HG03097 (cell line): ENCODE data around the gene SPOCK1.
"Not testable (repeated sequence)": the region's sequence is repeated elsewhere in the genome, so short reads cannot be mapped to it uniquely, and the experiment has no call there.

Experiments
- ATAC-seq: cut with Tn5 transposase; IDR thresholded peaks from one replicate; pipeline ENCODE4 v1.9.1; 2021; ENCODE audit not compliant: unreplicated experiment, low FRiP score

SPOCK1 gene

DNA sequence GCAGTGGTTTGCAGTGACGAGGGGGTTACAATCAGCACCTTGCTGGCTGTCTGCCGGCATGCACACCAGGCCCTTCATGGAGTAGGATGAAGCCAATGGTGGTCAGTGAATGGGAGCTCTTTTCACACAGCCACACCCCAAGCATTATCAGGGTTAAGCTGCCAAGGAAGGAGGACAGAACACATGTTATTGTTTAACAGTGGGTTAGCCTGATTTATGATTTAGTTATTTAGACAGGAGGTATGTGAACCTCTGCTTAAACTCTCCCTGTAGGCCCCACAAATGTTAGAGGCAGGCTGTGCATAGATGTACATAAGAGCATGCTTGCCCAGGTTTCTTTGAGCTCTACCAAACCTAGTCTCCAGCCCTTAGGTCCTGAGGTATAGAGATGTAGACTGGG lies 262.9 kb downstream of the SPOCK1 start:
- ATAC-seq = no peak

- ATAC-seq = no peak
Measured at GRCh38 chr5:137234973-137235943, 263.9 kb downstream of the SPOCK1 start.

- no peak for ATAC-seq
Measured at GRCh38 chr5:137233726-137234125, 265.4 kb downstream of the SPOCK1 start.

DNA sequence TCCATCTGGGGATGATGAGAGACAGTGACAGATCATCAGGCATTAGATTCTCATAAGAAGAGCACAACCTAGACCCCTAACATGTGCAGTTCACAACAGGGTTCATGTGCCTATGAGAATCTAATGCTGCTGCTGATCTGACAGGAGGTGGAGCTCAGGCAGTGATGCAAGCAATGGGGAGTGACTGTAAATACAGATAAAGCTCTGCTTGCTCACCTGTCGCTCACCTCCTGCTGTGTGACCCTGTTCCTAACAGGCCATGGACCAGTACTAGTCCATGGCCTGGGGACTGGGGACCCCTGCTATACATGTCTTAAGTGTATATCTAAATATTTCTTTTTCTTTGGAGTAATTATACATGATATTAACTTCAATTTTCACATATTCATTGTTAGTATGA lies 265.8 kb downstream of the SPOCK1 start:
- not testable (repeated sequence) for ATAC-seq

- ATAC-seq = no peak
Measured at GRCh38 chr5:137231540-137231939, 267.6 kb downstream of the SPOCK1 start.

GRCh38 chr5:137228816-137229215 lies 270.3 kb downstream of the SPOCK1 start:
- no peak for ATAC-seq

GRCh38 chr5:137226081-137226480 lies 273.0 kb downstream of the SPOCK1 start:
- no peak for ATAC-seq

- no peak for ATAC-seq
Measured at GRCh38 chr5:137223324-137224295, 275.5 kb downstream of the SPOCK1 start.

DNA sequence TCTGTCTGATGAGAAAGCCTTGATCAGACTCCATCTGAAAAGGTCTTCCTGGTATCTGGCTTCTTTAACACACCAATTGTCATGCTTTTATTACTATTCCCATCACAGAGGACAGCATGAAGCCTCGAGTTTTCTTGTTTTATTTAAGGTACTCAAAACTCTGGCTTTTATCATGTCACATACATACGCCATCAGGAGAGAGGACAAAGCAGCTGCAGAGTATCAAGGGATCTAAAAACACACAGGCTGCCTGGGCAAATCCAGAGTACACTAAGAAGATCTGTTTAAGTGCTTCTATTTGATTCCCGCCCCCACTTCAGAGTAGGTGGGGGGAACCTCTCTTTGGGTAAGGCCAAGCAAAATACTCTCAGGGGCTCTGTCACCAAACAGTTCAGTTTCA lies 277.2 kb downstream of the SPOCK1 start:
- no peak for ATAC-seq

GRCh38 chr5:137220523-137220927 lies 278.6 kb downstream of the SPOCK1 start:
- ATAC-seq = no peak

DNA sequence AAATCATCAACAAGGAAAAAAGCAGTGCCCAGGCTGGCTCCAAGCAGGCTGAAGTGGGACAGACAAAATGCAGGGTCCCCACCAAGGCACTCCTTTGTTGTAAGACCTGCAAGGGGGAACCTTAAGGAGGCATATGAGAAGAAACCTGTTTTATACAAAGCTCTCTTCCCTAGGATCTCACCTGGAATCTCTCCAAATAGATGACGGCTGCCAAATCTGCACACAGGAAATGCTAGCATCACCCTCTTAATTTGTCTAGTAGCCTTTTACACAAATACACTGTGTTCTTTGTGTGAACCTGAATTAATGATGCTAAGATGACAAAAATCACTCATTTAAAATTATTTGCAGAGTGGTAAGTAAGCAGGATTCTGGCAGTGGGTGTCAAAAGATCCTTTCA lies 280.2 kb downstream of the SPOCK1 start:
- no peak for ATAC-seq

GRCh38 chr5:137218471-137218870 lies 280.7 kb downstream of the SPOCK1 start:
- no peak for ATAC-seq

DNA sequence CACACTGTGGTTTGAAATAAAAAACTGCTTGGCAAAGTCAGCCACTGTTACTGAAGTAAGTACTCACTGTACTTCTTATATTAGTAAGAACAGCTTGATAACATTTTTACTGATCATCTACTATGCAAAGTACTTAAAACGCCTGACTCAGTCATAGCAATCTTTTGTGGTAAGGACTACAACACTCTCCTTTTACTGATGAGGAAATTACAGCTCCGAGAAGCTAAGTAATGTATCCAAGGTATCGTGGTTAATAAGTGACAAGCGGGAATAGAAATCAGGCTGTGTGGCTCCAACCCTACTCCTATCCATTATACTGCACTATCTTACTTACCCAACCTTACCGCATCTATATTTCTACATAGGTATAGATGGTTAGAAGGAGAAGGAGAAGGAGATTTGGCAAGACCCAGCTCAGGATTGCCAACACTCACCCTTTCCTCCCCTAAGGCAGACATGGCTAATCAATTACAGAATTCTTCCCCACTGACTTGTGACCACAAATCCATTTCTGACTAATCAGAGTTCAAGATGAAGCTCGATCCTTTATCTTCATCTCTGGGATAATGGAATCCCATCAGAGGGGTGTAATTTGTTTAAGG lies 281.4 kb downstream of the SPOCK1 start:
- ATAC-seq = no peak

DNA sequence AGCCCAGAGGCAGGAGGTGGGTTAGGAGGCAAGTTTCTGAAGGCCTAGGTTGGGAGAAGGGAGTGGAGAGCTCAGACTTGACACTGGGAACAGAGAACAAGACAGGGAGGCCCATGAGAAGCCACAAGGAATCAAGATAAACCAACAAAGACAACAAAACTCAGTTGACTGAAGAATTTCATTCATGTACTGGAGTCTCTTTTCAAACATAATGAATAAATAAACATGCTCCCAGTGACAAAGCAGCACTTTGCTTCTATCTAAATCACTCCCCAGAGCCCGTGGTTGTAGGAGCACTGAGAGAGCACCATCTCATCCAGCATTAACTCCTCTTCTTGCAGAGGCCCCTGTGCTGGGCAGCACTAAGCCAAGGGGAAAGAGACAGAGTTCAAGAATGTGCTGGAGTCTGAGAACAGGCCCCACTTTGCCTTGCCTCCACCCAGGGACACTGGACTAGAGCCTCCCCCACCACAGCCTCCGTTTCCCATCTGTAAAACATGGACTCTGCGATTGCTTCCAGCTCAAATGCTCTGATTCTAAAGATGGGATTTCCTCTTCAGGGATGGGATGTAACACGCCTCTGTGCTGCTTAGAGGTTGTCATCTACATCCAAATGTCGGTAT lies 282.0 kb downstream of the SPOCK1 start:
- no peak for ATAC-seq

DNA sequence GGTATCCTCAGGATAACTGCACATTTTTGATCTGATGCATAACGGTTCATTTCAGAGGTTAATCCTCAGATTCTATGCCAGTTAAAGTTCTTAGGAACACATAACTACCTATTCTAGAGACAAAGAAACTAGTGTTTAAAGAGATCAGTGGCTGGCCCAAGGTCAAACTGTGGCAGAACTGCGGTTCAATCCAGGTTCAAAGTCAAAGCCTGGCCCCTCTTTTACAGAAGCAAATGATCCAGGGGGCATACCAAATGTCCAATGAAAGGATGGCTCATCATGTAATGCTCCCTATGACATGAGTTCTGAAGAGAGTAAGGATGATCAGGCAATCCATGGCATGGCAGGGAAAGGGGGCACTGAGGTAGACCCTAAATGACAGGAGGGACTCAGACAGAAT lies 283.3 kb downstream of the SPOCK1 start:
- no peak for ATAC-seq

GRCh38 chr5:137215261-137215660 lies 283.9 kb downstream of the SPOCK1 start:
- no peak for ATAC-seq

DNA sequence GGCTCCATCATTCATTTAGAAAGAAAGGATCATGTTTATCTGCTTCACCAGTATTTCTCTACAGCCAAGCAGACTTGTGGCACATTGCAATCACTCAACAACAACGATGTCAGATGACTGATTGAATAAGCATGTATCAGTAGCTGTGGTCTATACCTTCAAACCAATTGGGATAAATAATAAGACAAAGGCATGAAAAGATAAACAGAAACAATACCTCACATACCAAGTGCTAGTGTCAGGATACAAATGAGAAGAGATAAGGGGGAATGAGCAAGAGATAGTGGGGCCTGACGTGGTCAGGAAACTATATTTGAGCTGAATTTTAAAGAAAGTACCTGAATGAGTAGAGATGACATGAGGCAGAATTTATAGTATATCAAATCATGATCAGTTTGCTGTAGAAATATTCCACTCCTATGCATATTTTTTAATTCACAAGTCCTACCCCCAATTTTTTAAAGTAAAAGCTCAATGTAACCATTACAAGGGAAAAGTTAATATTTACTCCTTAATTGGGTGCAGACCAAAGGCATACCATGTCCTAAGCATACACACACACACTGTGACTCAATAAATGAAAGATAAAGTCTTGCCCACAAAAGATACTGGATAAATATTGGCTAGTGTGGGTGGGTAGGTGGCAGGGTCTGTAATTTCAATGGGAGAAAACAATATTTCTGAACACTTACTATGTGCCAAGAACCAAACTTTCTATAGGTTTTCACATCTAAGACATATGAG lies 284.5 kb downstream of the SPOCK1 start:
- no peak for ATAC-seq

DNA sequence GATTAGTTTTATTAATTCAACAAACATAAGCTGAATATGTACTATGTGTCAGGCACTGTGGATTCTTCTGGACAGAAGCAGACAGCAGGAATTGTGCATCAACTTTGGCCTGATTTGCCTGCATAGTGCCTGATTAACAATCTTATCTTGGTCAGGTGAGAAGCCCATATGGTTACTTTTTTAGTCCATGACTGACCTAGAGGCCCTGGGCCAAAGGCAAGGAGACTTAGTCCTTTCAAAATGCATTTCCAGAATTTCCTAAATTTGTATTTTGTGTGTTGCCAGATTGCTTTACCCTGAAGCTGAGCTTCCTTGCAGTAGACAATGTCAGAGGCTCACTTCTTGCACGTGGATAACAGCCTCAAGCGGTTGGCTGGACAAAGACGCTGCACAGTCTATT lies 286.7 kb downstream of the SPOCK1 start:
- no peak for ATAC-seq

- no peak for ATAC-seq
Measured at GRCh38 chr5:137209232-137209809, 289.8 kb downstream of the SPOCK1 start.
